Effector memory CD8-positive, alpha-beta T cell (primary cell): ENCODE measurements around the gene KCNJ11.
"Not testable (repeated sequence)": the region's sequence is repeated elsewhere in the genome, so short reads cannot be mapped to it uniquely, and the experiment has no call there.

Source experiments
- ATAC-seq: fragments of 150-1000 bp; cut with Tn5 transposase; replicated peaks from 2 replicates; pipeline ENCODE4 v1.10.0; 2021; ENCODE audit warnings: mild to moderate bottlenecking, moderate library complexity
- DNase-seq, 3 experiments: peaks; one replicate each; pipeline ENCODE4 v3.0.0; 2021
- H3K27ac Mint-ChIP-seq, 2 donors: one replicate each; pipeline ENCODE4 v1.8.0; 2022; ENCODE audit warnings: mild to moderate bottlenecking in 2 of 2, mixed read lengths in 2 of 2, moderate library complexity in 2 of 2
- H3K27me3 Mint-ChIP-seq, 2 donors: one replicate each; pipeline ENCODE4 v1.8.0; 2022; ENCODE audit warnings: mixed read lengths in 2 of 2
- H3K36me3 Mint-ChIP-seq: one replicate; pipeline ENCODE4 v1.8.0; 2022; ENCODE audit warnings: mild to moderate bottlenecking, moderate library complexity, mixed read lengths; ENCODE audit not compliant: insufficient read depth
- H3K4me1 Mint-ChIP-seq, 2 donors: one replicate each; pipeline ENCODE4 v1.8.0; 2022; ENCODE audit warnings: low read depth in 2 of 2, mixed read lengths in 2 of 2
- H3K4me3 Mint-ChIP-seq, 2 donors: one replicate each; pipeline ENCODE4 v1.8.0; 2022; ENCODE audit warnings: mild to moderate bottlenecking in 2 of 2, mixed read lengths in 2 of 2, moderate library complexity in 2 of 2
- H3K9me3 Mint-ChIP-seq, 2 donors: one replicate each; pipeline ENCODE4 v1.8.0; 2022; ENCODE audit warnings: mixed read lengths in 2 of 2
- total RNA-seq, 9 experiments: gene quantifications; one replicate each; lab custom pipeline; 2026; lab: John Stamatoyannopoulos, UW

Gene KCNJ11
- total RNA-seq = 0 to 1.6 (median 0.63) reads per million in 9 experiments

- H3K27me3 Mint-ChIP-seq = no peaks in the 10 kb centered on the region
- peak within 1 kb of the TSS; percentile 91 for H3K4me3 Mint-ChIP-seq
- H3K4me1 Mint-ChIP-seq = peaks cover 4 to 11% of the 10 kb centered on the region in 2 donors
- H3K36me3 Mint-ChIP-seq = no peaks in the 10 kb centered on the region
- peak within 1 kb of the TSS; percentile 65 to 90 for H3K27ac Mint-ChIP-seq
- no peaks in the 10 kb centered on the region for H3K9me3 Mint-ChIP-seq
- ATAC-seq = peak; percentile 62
- no peak for DNase-seq
These were observed at the start of gene KCNJ11 for GRCh38 chr11:17388609-17389210. Gene KCNJ11, minus strand, starts transcription at chr11:17388659. Its CDS starts 568 bp downstream, at chr11:17388091.

- ATAC-seq = no peak
- Mint-ChIP-seq H3K36me3 (peaks cover 3% of the 10 kb centered on the region), H3K27me3 (peaks cover 31 to 80% of the 10 kb centered on the region in 2 donors), H3K27ac (no peak overlapping the region), H3K9me3 (peaks cover 0 to 2% of the 10 kb centered on the region in 2 donors), H3K4me1 (peaks cover 0 to 7% of the 10 kb centered on the region in 2 donors), H3K4me3 (no peak overlapping the region)
- DNase-seq = no peak
These were observed 48.9 kb upstream of the KCNJ11 start for GRCh38 chr11:17437366-17437765.

DNA sequence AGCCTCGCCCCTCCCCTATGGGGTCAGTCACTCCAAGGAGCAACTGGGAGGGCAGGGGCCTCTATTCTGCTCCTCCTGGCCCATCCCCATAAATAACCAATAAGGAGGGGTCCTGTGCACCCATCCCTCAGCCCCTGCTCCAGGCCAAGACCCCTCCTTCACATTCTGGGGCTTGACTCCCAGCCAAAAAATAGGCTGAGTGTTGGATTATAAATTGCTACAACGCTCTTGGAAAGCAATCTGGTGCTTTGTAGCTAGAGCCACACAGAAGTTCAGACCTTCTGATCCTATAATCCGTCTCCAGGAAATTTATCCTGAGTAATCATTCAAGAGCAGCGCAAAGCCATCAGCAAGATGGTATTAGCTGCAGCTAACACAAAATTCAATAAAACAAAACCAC is 45.6 kb upstream of the KCNJ11 start:
- Mint-ChIP-seq H3K27me3 (peaks cover 28 to 70% of the 10 kb centered on the region in 2 donors), H3K4me3 (no peak overlapping the region), H3K36me3 (peaks cover under 1% of the 10 kb centered on the region), H3K9me3 (no peaks in the 10 kb centered on the region), H3K4me1 (peaks cover 0 to under 1% of the 10 kb centered on the region in 2 donors), H3K27ac (no peak overlapping the region)
- ATAC-seq (no peak), DNase-seq (no peak)

DNA sequence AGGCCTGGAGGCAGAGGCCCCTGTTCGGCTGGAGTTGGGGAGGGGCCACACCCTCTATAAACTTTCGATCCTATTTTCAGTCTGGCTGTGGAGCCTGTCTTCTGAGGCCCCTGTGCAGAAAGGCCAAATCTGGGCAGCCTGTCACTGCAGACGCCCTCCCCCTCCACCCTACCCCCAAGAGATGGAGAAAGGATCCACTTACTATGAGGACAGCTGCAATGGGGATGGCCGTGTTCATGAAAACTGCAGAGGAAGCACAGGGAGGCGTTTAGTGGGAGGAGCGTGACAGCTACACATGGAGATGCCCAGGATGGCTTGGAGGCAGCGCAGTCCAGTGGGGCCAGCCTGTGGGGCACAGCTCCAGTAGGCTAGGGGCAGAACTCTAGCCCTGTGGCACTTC is 43.5 kb upstream of the KCNJ11 start:
- H3K27ac Mint-ChIP-seq = no peak overlapping the region
- peaks cover 41 to 70% of the 10 kb centered on the region in 2 donors for H3K27me3 Mint-ChIP-seq
- no peaks in the 10 kb centered on the region for H3K36me3 Mint-ChIP-seq
- DNase-seq (no peak), ATAC-seq (no peak)
- H3K4me3 Mint-ChIP-seq = no peak overlapping the region
- no peaks in the 10 kb centered on the region for H3K9me3 Mint-ChIP-seq
- H3K4me1 Mint-ChIP-seq = no peaks in the 10 kb centered on the region

GRCh38 chr11:17431139-17431538 is 42.7 kb upstream of the KCNJ11 start:
- H3K4me1 Mint-ChIP-seq = no peaks in the 10 kb centered on the region
- peaks cover 42 to 68% of the 10 kb centered on the region in 2 donors for H3K27me3 Mint-ChIP-seq
- DNase-seq = no peak
- H3K4me3 Mint-ChIP-seq = no peak overlapping the region
- H3K9me3 Mint-ChIP-seq = no peaks in the 10 kb centered on the region
- H3K36me3 Mint-ChIP-seq = no peaks in the 10 kb centered on the region
- no peak overlapping the region for H3K27ac Mint-ChIP-seq
- ATAC-seq = no peak

- Mint-ChIP-seq H3K4me1 (no peaks in the 10 kb centered on the region), H3K4me3 (no peak overlapping the region), H3K9me3 (no peaks in the 10 kb centered on the region), H3K27me3 (peaks cover 42 to 63% of the 10 kb centered on the region in 2 donors), H3K36me3 (no peaks in the 10 kb centered on the region), H3K27ac (no peak overlapping the region)
- DNase-seq (no peak), ATAC-seq (no peak)
These were observed 42.2 kb upstream of the KCNJ11 start for GRCh38 chr11:17430616-17431015.

- ATAC-seq (no peak), DNase-seq (no peak)
- Mint-ChIP-seq H3K4me1 (no peaks in the 10 kb centered on the region), H3K27ac (peak overlapping the region in 1 of 2 donors; percentile 2), H3K4me3 (no peak overlapping the region), H3K9me3 (no peaks in the 10 kb centered on the region), H3K36me3 (no peaks in the 10 kb centered on the region), H3K27me3 (peaks cover 35 to 64% of the 10 kb centered on the region in 2 donors)
These were observed 40.5 kb upstream of the KCNJ11 start for GRCh38 chr11:17428925-17429324.

- Mint-ChIP-seq H3K4me1 (no peaks in the 10 kb centered on the region), H3K27ac (peak overlapping the region in 1 of 2 donors; percentile 2)
- DNase-seq = no peak
These were observed 39.8 kb upstream of the KCNJ11 start for GRCh38 chr11:17428261-17428660.

DNA sequence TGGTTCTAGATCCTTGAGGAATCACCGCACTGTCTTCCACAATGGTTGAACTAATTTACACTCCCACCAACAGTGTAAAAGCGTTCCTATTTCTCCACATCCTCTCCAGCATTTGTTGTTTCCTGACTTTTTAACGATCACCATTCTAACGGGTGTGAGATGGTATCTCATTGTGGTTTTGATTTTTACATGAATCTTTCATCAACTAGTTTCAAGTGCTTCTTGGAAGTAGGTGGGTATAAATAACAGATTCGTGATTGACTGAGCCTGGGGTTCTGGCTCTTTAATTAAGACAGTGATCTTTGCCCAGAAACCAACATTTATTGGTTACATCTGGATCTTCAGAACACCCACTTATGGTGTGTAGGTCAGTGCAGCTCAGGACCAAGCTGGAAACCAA is 37.8 kb upstream of the KCNJ11 start:
- not testable (repeated sequence) for H3K9me3 Mint-ChIP-seq, ATAC-seq, H3K36me3 Mint-ChIP-seq, H3K27ac Mint-ChIP-seq, H3K4me1 Mint-ChIP-seq, DNase-seq, H3K4me3 Mint-ChIP-seq
- peaks cover 52 to 78% of the 10 kb centered on the region in 2 donors for H3K27me3 Mint-ChIP-seq

More at GRCh38 chr11:17428261-17428660, 39.8 kb upstream of the KCNJ11 start:
- no peak overlapping the region for H3K4me3 Mint-ChIP-seq
- ATAC-seq = no peak
- peaks cover 35 to 67% of the 10 kb centered on the region in 2 donors for H3K27me3 Mint-ChIP-seq
- no peaks in the 10 kb centered on the region for H3K36me3 Mint-ChIP-seq
- no peaks in the 10 kb centered on the region for H3K9me3 Mint-ChIP-seq

GRCh38 chr11:17423533-17424310 is 35.3 kb upstream of the KCNJ11 start:
- Mint-ChIP-seq H3K9me3 (no peaks in the 10 kb centered on the region), H3K27ac (no peak overlapping the region), H3K4me3 (no peak overlapping the region), H3K36me3 (no peaks in the 10 kb centered on the region), H3K27me3 (peaks cover 51 to 79% of the 10 kb centered on the region in 2 donors), H3K4me1 (no peaks in the 10 kb centered on the region)
- ATAC-seq (no peak), DNase-seq (no peak)

DNA sequence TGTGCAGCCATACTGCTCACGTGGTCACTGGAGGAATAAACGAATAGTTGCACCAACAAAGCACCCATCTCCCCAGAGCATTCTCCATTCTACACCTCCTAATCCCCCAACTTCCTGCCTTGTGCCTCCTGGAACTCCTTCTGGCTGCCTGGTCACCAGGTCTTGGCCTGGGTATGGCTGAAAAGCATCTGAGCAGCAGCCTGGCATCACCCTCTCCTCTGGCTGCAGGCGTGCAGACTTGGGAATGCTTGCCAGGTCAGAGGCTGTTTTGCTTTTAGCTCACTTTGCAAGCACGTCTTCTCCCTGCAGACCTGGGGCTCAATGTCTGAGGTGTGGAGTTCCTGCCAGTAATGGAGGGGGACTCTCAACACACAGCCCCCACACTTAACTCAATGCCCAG is 33.3 kb upstream of the KCNJ11 start:
- Mint-ChIP-seq H3K27me3 (peaks cover 52 to 79% of the 10 kb centered on the region in 2 donors), H3K27ac (no peak overlapping the region), H3K9me3 (no peaks in the 10 kb centered on the region), H3K4me1 (no peaks in the 10 kb centered on the region), H3K4me3 (no peak overlapping the region), H3K36me3 (no peaks in the 10 kb centered on the region)
- no peak for ATAC-seq
- DNase-seq = no peak

DNA sequence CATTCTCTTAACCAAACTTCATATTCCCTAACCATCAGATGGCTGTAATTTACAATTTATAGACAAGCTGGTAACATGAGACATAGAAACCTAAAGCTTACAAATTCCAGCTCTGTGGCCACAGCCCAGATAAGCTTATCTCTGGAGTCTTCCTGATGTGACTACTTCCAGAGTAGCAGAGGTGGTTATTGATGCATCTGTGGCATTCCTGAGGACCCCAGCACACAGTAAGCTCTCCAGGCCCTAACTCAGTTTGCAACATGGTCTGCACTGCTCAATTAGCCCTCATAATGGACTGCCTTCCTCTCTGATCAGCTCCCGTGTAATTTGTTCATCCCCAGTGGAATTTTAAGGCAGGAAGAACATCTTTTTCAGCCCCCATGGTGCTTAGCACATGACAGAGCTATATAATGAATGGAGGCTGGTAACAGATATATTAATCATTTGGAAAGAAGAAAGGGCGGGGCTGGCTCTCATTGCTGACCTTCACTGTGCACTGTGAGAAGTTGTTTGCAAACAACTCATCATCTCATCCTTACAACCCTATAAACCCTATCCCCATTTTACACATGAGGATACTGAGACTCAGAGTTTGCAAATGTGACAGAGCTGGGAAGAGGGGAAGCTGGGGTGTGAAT is 30.1 kb upstream of the KCNJ11 start:
- Mint-ChIP-seq H3K27me3 (peaks cover 71 to 94% of the 10 kb centered on the region in 2 donors), H3K27ac (no peak overlapping the region), H3K36me3 (peaks cover under 1% of the 10 kb centered on the region), H3K4me1 (no peaks in the 10 kb centered on the region), H3K4me3 (no peak overlapping the region), H3K9me3 (no peaks in the 10 kb centered on the region)
- ATAC-seq (no peak), DNase-seq (no peak)

- DNase-seq (no peak), ATAC-seq (no peak)
- Mint-ChIP-seq H3K4me1 (no peaks in the 10 kb centered on the region), H3K27ac (no peak overlapping the region), H3K4me3 (no peak overlapping the region), H3K9me3 (no peaks in the 10 kb centered on the region), H3K36me3 (peaks cover 2% of the 10 kb centered on the region), H3K27me3 (peaks cover 67 to 95% of the 10 kb centered on the region in 2 donors)
These were observed 28.0 kb upstream of the KCNJ11 start for GRCh38 chr11:17416492-17416891.
